HepG2 (cell line): ENCODE results near the gene MSANTD1. TPM values are rescaled to one million over a fixed set of nuclear protein-coding genes. Genes with fewer than 3 reads are reported as not detected.

Experiments
- ATAC-seq: fragments of 200-7000 bp; cut with Tn5 transposase; 3 replicates; pipeline ENCODE4 v1.9.1; 2020; ENCODE audit warnings: mild to moderate bottlenecking, moderate library complexity
- BruUV-seq: library from RNA; stranded (reverse); fragments of 400-500 nt; replicated peaks from 2 replicates; lab custom pipeline; 2021; lab: Mats Ljungman, UMichigan
- CTCF ChIA-PET: fragments of 300-600 bp; formaldehyde crosslinking; extraction: SDS; loops from one replicate; lab custom pipeline; 2021; ENCODE audit warnings: low total read pairs, inconsistent platforms, low intra/inter-chr PET ratio; lab: Yijun Ruan, JAX
- POLR2A ChIA-PET: fragments of 350-600 bp; sonication (Branson Sonifier 250); formaldehyde crosslinking; loops from one replicate; lab custom pipeline; 2020; ENCODE audit warnings: antibody characterized with exemption, inconsistent platforms; lab: Yijun Ruan, JAX
- DNase-seq: peaks from one replicate; pipeline ENCODE4 v3.0.0-alpha.2; 2015; ENCODE audit warnings: low spot score
- FAIRE-seq: peaks from 3 replicates; lab custom pipeline; 2011; peaks lifted over from hg19 to GRCh38; lab: Jason Lieb, UNC
- H2AFZ ChIP-seq: one replicate; pipeline ENCODE4 v1.6.1; 2011; ENCODE audit warnings: low read length, inconsistent platforms
- H3K27ac ChIP-seq: fragments of 300-600 bp; 3 replicates; pipeline ENCODE4 v1.8.0; 2011; ENCODE audit warnings: mixed run types, mild to moderate bottlenecking, mixed read lengths, low read length, inconsistent platforms; ENCODE audit not compliant: insufficient read depth; ENCODE audit errors: extremely low read length
- H3K27me3 ChIP-seq, 2 experiments: fragments of 200-600 bp in 1 of 2; 2 replicates in 1 of 2; 3 replicates in 1 of 2; pipeline versions ENCODE4 v1.6.0 to v1.8.0; 2011; ENCODE audit warnings: low read length in 2 of 2, mild to moderate bottlenecking in 2 of 2, moderate library complexity in 2 of 2, inconsistent platforms in 1 of 2; ENCODE audit not compliant: insufficient read depth in 2 of 2, control insufficient read depth in 1 of 2
- H3K36me3 ChIP-seq, 2 experiments: fragments of 200-600 bp in 1 of 2; replicated peaks in 1 of 2; 2 replicates in 1 of 2; 3 replicates in 1 of 2; pipeline versions ENCODE4 v1.5.1 to v1.8.0; 2011; ENCODE audit warnings: low read length in 2 of 2, inconsistent platforms in 1 of 2; ENCODE audit not compliant: insufficient read depth in 2 of 2, control insufficient read depth in 1 of 2
- H3K4me1 ChIP-seq: 2 replicates; pipeline ENCODE4 v1.5.1; 2012; ENCODE audit warnings: low read length, inconsistent platforms; ENCODE audit not compliant: insufficient read depth
- H3K4me2 ChIP-seq: 2 replicates; pipeline ENCODE4 v1.6.0; 2011; ENCODE audit warnings: low read depth, low read length, inconsistent platforms
- H3K4me3 ChIP-seq, 3 experiments: fragments of 200-600 bp in 1 of 3; sonication (generic), shearing (Covaris generic) in 1 of 3; replicated peaks in 1 of 3; 2 replicates each; pipeline ENCODE4 v1.5.1; 2011 to 2016; ENCODE audit warnings: low read length in 3 of 3, inconsistent platforms in 2 of 3, low read depth in 2 of 3, mild to moderate bottlenecking in 2 of 3, control low read depth in 1 of 3, mixed read lengths in 1 of 3; ENCODE audit not compliant: insufficient read depth in 1 of 3
- H3K79me2 ChIP-seq: one replicate; pipeline ENCODE4 v1.6.1; 2011; ENCODE audit warnings: low read length, inconsistent platforms; ENCODE audit not compliant: insufficient read depth
- H3K9ac ChIP-seq: 2 replicates; pipeline ENCODE4 v1.6.0; 2011; ENCODE audit warnings: mild to moderate bottlenecking, low read depth, low read length, inconsistent platforms; ENCODE audit not compliant: insufficient read depth
- H3K9me3 ChIP-seq: 2 replicates; pipeline ENCODE4 v1.5.1; 2012; ENCODE audit warnings: mild to moderate bottlenecking, low read length
- H4K20me1 ChIP-seq: 2 replicates; pipeline ENCODE4 v1.6.0; 2011; ENCODE audit warnings: inconsistent platforms, mild to moderate bottlenecking, low read length, moderate library complexity; ENCODE audit not compliant: insufficient read depth
- AHR ChIP-seq: IDR thresholded peaks from 2 replicates; pipeline ENCODE4 v1.6.1; 2018; ENCODE audit warnings: missing genetic modification reagents, missing compliant biosample characterization
- CC2D1A ChIP-seq: sonication (generic); formaldehyde crosslinking; IDR thresholded peaks from 2 replicates; pipeline ENCODE4 v1.8.1; 2023; ENCODE audit warnings: mild to moderate bottlenecking, missing genetic modification reagents
- CCAR2 ChIP-seq: fragments of 200-400 bp; formaldehyde crosslinking; optimal IDR thresholded peaks from 2 replicates; pipeline ENCODE3; 2018; ENCODE audit warnings: low read depth, mild to moderate bottlenecking, low read length, moderate library complexity
- DNMT1 ChIP-seq: sonication (generic); formaldehyde crosslinking; IDR thresholded peaks from 2 replicates; pipeline ENCODE4 v1.5.1; 2020; ENCODE audit warnings: mild to moderate bottlenecking, missing genetic modification reagents
- ELF3 ChIP-seq: IDR thresholded peaks from 2 replicates; pipeline ENCODE4 v1.6.1; 2016; ENCODE audit warnings: missing genetic modification reagents, missing compliant biosample characterization
- HIVEP1 ChIP-seq: sonication (generic); formaldehyde crosslinking; IDR thresholded peaks from 2 replicates; pipeline ENCODE4 v1.4.0; 2020; ENCODE audit warnings: mild to moderate bottlenecking, missing genetic modification reagents
- MYNN ChIP-seq: sonication (generic); formaldehyde crosslinking; IDR thresholded peaks from 2 replicates; pipeline ENCODE4 v1.4.0; 2020; ENCODE audit warnings: mild to moderate bottlenecking, low read depth, missing genetic modification reagents
- NCOA1 ChIP-seq: sonication (generic); formaldehyde crosslinking; IDR thresholded peaks from 2 replicates; pipeline ENCODE4 v1.9.0; 2021; ENCODE audit warnings: missing genetic modification reagents
- RARA ChIP-seq: IDR thresholded peaks from 2 replicates; pipeline ENCODE4 v1.6.1; 2016; ENCODE audit warnings: missing genetic modification reagents, missing compliant biosample characterization
- SIX1 ChIP-seq: sonication (generic); formaldehyde crosslinking; IDR thresholded peaks from 2 replicates; pipeline ENCODE4 v1.4.0; 2020; ENCODE audit warnings: missing genetic modification reagents, borderline replicate concordance
- SNRNP70 ChIP-seq: fragments of 200-400 bp; formaldehyde crosslinking; IDR thresholded peaks from 2 replicates; pipeline ENCODE4 v1.6.1; 2017; ENCODE audit warnings: mild to moderate bottlenecking, low read depth, low read length, moderate library complexity
- SP1 ChIP-seq, 2 experiments: fragments of 450-650 bp in 1 of 2; sonication (generic) in 1 of 2; formaldehyde crosslinking in 1 of 2; IDR thresholded peaks; 2 replicates each; pipeline versions ENCODE4 v1.4.0 to v1.6.1; 2016 to 2020; ENCODE audit warnings: missing genetic modification reagents in 1 of 2
- STAG1 ChIP-seq: sonication (generic); formaldehyde crosslinking; IDR thresholded peaks from 2 replicates; pipeline ENCODE4 v1.4.0; 2020; ENCODE audit warnings: missing genetic modification reagents
- ZNF496 ChIP-seq: sonication (generic); formaldehyde crosslinking; IDR thresholded peaks from 2 replicates; pipeline ENCODE4 v1.8.1; 2023; ENCODE audit warnings: mild to moderate bottlenecking, moderate library complexity, missing genetic modification reagents; ENCODE audit not compliant: insufficient replicate concordance
- ZNF562 ChIP-seq: sonication (generic); formaldehyde crosslinking; IDR thresholded peaks from 2 replicates; pipeline ENCODE4 v1.8.0; 2022; ENCODE audit warnings: missing genetic modification reagents, borderline replicate concordance
- ZNF672 ChIP-seq: sonication (generic); formaldehyde crosslinking; IDR thresholded peaks from 2 replicates; pipeline ENCODE4 v1.8.1; 2022; ENCODE audit warnings: missing genetic modification reagents
- WGBS: methylation state at CpG from one replicate; pipeline ENCODE4 v1.1.6; 2017; ENCODE audit warnings: low lambda C conversion rate; 5-methylcytosine and 5-hydroxymethylcytosine counted together
- in situ Hi-C: cut with HindIII; loops from 2 replicates; pipeline ENCODE4 v1.10.0; 2017; ENCODE audit warnings: low pct_unique_long_range_greater_than_20kb; ENCODE audit not compliant: extremely low pct_ligation_motif_present
- intact Hi-C: fragments of 100-400 bp; cut with micrococcal nuclease; formaldehyde crosslinking; loops from one replicate; pipeline ENCODE4 v1.10.0; 2022; ENCODE audit not compliant: unreplicated experiment
- polyA plus RNA-seq, 8 experiments: library from polyadenylated mRNA; depleted of rRNA in 3 of 8; stranded (reverse) in 7 of 8; unstranded in 1 of 8; fragments of >200 nt; fragmentation: Illumina TruSeq in 4 of 8; extraction: Trizol in 4 of 8; gene quantifications; 2 replicates each; pipeline versions ENCODE4 v1.2.1 to v1.2.3, GENCODE V29; 2011 to 2016; ENCODE audit warnings: low read depth in 4 of 8, missing spikeins in 1 of 8, mixed read lengths in 1 of 8; ENCODE audit not compliant: insufficient read depth in 1 of 8
- total RNA-seq, 5 experiments: library from RNA; depleted of rRNA; stranded (reverse); fragments of >200 nt; fragmentation: Illumina TruSeq; extraction: Trizol; gene quantifications; 2 replicates each; pipeline ENCODE4 v1.2.3, GENCODE V29; 2016; ENCODE audit warnings: low read depth in 1 of 5
- TF ChIP-seq, protein P1 (sequence below): sonication (generic); formaldehyde crosslinking; IDR thresholded peaks from 2 replicates; pipeline ENCODE4 v1.5.1; 2020; ENCODE audit warnings: mild to moderate bottlenecking, missing genetic modification reagents
- TF ChIP-seq, protein P2 (sequence below): sonication (generic); formaldehyde crosslinking; IDR thresholded peaks from 2 replicates; pipeline ENCODE4 v1.4.0; 2020; ENCODE audit warnings: mild to moderate bottlenecking, low read depth, missing genetic modification reagents
- TF ChIP-seq, protein P3 (sequence below): sonication (generic); formaldehyde crosslinking; IDR thresholded peaks from 2 replicates; pipeline ENCODE4; 2020; ENCODE audit warnings: missing genetic modification reagents, mild to moderate bottlenecking, borderline replicate concordance
- TF ChIP-seq, protein P4 (sequence below): sonication (generic); formaldehyde crosslinking; IDR thresholded peaks from 2 replicates; pipeline ENCODE4 v1.8.1; 2023; ENCODE audit warnings: mild to moderate bottlenecking, moderate library complexity, missing genetic modification reagents

MSANTD1 gene
- total and polyA plus RNA-seq, 2 of the 13 experiments (the other 11 are each of a cell fraction or from before 2014, with no cell fraction given), result 0.22 to 0.40 TPM

DNA sequence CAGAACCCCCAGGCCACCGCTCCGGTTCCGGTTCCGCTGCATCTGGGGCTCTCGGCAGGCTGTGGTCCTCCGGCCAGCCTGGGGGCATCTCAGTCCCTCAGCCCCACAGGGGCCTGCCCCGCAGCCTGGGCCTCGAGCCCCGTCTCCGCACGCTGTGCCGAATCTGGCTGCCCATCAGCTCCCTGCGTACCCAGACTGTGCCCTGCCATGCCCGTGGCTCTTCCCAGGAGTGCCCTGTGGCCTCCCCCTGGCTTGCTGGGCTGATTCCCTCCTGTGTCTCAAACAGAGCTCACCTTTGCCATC is 830 bp upstream of the MSANTD1 start:
- Histone ChIP-seq H3K36me3 (no peaks in the 10 kb centered on the region), H3K9me3 (no peaks in the 10 kb centered on the region), H3K27me3 (no peaks in the 10 kb centered on the region), H3K27ac (no peak overlapping the region), H4K20me1 (0 out of 2 replicates have a peak, but pooled peaks cover 3% of the 10 kb centered on the region), H3K79me2 (no peaks in the 10 kb centered on the region), H3K4me2 (no peak overlapping the region), H3K4me3 (no peak overlapping the region), H2AFZ (no peak overlapping the region), H3K4me1 (peaks cover 31% of the 10 kb centered on the region), H3K9ac (no peak overlapping the region)
- no CpG with 5 or more reads among the region's 14 CpGs for WGBS
- no peak for TF ChIP-seq CC2D1A (CRISPR knock-in tag)
- no peak for TF ChIP-seq CCAR2
- TF ChIP-seq, protein P1, sequence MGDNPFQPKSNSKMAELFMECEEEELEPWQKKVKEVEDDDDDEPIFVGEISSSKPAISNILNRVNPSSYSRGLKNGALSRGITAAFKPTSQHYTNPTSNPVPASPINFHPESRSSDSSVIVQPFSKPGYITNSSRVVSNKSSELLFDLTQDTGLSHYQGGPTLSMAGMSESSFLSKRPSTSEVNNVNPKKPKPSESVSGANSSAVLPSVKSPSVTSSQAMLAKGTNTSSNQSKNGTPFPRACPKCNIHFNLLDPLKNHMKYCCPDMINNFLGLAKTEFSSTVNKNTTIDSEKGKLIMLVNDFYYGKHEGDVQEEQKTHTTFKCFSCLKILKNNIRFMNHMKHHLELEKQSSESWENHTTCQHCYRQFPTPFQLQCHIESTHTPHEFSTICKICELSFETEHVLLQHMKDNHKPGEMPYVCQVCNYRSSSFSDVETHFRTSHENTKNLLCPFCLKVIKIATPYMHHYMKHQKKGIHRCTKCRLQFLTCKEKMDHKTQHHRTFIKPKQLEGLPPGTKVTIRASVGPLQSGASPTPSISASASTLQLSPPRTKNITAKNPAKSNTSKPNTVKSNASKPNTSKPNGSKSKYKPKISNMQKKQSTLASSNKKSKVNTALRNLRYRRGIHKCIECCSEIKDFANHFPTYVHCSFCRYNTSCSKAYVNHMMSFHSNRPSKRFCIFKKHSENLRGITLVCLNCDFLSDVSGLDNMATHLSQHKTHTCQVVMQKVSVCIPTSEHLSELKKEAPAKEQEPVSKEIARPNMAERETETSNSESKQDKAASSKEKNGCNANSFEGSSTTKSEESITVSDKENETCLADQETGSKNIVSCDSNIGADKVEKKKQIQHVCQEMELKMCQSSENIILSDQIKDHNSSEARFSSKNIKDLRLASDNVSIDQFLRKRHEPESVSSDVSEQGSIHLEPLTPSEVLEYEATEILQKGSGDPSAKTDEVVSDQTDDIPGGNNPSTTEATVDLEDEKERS (CRISPR knock-in tag), result no peak
- TF ChIP-seq ELF3 (CRISPR knock-in tag), result no peak
- TF ChIP-seq RARA (CRISPR knock-in tag), result no peak
- no peak for TF ChIP-seq AHR
- TF ChIP-seq, protein P2, sequence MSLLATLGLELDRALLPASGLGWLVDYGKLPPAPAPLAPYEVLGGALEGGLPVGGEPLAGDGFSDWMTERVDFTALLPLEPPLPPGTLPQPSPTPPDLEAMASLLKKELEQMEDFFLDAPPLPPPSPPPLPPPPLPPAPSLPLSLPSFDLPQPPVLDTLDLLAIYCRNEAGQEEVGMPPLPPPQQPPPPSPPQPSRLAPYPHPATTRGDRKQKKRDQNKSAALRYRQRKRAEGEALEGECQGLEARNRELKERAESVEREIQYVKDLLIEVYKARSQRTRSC (CRISPR knock-in tag), result no peak
- TF ChIP-seq STAG1, result no peak
- no peak for TF ChIP-seq SNRNP70
- TF ChIP-seq ZNF496 (CRISPR knock-in tag), result no peak
- no peak for TF ChIP-seq MYNN
- no peak for TF ChIP-seq NCOA1 (CRISPR knock-in tag)
- TF ChIP-seq SIX1, result no peak
- no peak for TF ChIP-seq ZNF562 (CRISPR knock-in tag)
- no peak for TF ChIP-seq SP1 (IDR thresholded peaks at IDR 0.05)
- TF ChIP-seq SP1 (CRISPR knock-in tag; IDR thresholded peaks at IDR 0.05), result no peak
- no peak for TF ChIP-seq DNMT1 (CRISPR knock-in tag)
- TF ChIP-seq, protein P3, sequence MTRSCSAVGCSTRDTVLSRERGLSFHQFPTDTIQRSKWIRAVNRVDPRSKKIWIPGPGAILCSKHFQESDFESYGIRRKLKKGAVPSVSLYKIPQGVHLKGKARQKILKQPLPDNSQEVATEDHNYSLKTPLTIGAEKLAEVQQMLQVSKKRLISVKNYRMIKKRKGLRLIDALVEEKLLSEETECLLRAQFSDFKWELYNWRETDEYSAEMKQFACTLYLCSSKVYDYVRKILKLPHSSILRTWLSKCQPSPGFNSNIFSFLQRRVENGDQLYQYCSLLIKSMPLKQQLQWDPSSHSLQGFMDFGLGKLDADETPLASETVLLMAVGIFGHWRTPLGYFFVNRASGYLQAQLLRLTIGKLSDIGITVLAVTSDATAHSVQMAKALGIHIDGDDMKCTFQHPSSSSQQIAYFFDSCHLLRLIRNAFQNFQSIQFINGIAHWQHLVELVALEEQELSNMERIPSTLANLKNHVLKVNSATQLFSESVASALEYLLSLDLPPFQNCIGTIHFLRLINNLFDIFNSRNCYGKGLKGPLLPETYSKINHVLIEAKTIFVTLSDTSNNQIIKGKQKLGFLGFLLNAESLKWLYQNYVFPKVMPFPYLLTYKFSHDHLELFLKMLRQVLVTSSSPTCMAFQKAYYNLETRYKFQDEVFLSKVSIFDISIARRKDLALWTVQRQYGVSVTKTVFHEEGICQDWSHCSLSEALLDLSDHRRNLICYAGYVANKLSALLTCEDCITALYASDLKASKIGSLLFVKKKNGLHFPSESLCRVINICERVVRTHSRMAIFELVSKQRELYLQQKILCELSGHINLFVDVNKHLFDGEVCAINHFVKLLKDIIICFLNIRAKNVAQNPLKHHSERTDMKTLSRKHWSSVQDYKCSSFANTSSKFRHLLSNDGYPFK (CRISPR knock-in tag), result no peak
- TF ChIP-seq HIVEP1 (CRISPR knock-in tag), result no peak
- TF ChIP-seq, protein P4, sequence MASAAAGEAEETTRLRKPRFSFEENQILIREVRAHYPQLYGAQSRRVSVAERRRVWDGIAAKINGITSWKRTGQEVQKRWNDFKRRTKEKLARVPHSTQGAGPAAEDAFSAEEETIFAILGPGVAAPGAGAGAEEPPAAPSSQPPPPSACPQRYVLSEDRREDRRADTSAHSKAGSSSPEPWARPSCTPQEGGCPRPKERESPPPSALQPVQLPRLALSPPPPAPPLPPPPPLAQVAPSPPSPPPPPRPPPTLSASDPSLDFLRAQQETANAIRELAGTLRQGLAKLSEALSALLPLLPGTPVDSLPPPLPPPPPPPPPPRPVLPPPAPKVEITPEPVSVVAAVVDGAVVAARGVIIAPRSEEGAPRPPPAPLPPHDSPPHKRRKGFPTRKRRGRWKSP (CRISPR knock-in tag), result no peak
- no peak for TF ChIP-seq ZNF672 (CRISPR knock-in tag)
- intact Hi-C loops (no loop called here), in situ Hi-C loops (no loop called here)
- CTCF ChIA-PET, result no interaction called here
- POLR2A ChIA-PET, result no interaction called here
- no peak for DNase-seq
- ATAC-seq, result no peak
- no peak for FAIRE-seq
- no TSS peak for BruUV-seq
